ENCODE data around the gene DCP1A. TPM values are rescaled to one million over a fixed set of nuclear protein-coding genes. Genes with fewer than 3 reads are reported as not detected.

DCP1A gene
- total and polyA plus RNA-seq, 4 donors: 3.5 to 11.3 (median 8.2) TPM

DNA sequence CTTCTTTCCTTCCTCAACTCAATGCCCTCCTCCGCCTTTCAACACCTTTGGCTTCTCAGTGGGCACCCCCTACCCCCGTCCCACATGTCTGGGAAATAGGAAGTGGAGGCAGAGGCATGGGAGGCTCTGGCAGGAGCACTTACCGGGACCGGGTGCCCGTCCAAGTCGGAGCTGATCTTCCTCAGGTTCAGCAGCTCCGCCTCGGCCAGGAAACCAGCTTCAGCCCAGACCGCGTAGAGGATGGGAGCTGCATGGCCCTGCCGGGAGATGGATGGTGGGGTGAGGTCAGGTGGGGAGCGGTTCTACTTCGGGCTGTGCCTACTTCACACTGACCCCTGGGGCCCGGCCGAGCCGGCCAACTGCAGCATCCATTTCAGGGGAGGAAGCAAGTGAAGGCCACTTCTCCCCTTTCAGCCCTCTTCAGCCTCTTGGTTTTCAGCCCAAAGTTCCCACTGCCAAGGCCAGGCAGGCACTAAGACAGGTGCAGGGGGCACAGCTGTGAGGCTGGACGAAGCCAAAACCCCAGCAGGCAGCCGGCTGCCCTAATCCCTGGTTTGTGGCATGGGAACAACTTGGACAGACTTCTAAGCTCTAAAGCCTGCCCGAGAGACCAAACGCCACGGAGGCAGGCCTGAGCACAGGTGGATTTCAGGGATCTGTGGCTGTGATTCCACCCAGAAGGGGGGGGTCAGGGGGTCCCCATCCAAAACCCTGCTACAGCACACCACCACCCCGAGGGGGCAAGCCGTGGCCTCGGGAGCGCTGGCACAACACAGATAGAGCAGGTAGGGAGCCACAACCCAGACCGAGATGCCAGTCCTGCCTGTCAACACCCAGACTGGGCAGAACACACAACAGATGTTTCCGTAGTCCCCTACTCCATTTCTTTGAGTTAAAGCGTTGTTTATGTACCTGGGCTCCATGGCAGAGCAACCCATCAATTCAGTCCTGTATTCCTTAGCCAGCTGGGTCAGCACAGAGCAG lies 106.1 kb downstream of the DCP1A start:
- Histone ChIP-seq H3K27me3 (ENCODE audit: control insufficient read depth in 4 of 4, insufficient read depth in 4 of 4, low read length in 3 of 4) (no peaks in the 10 kb centered on the region), H3K9me3 (ENCODE audit: control insufficient read depth in 4 of 4, low read length in 3 of 4) (no peaks in the 10 kb centered on the region), H3K4me1 (ENCODE audit: control insufficient read depth in 4 of 4, insufficient read depth in 4 of 4, low read length in 3 of 4) (peaks cover 15 to 17% (median 16%) of the 10 kb centered on the region in 4 donors), H3K36me3 (ENCODE audit: control insufficient read depth in 4 of 4, insufficient read depth in 3 of 4, low read depth in 1 of 4, low read length in 3 of 4) (peaks cover 0 to 12% (median 1%) of the 10 kb centered on the region in 4 donors), H3K4me3 (ENCODE audit: low read depth in 1 of 3, low read length in 3 of 3) (no peak overlapping the region), H3K9ac (ENCODE audit: low read depth in 1 of 2, low read length in 2 of 2) (no peak overlapping the region), H3K27ac (ENCODE audit: low read depth in 1 of 2, low read length in 2 of 2) (no peak overlapping the region)
- WGBS: 92% methylated on average over 28 of the region's 28 CpGs
- TF ChIP-seq JUND (IDR thresholded peaks at IDR 0.05): no peak
- no peak for TF ChIP-seq NR2F2 (IDR thresholded peaks at IDR 0.05)
- TF ChIP-seq, protein P1, sequence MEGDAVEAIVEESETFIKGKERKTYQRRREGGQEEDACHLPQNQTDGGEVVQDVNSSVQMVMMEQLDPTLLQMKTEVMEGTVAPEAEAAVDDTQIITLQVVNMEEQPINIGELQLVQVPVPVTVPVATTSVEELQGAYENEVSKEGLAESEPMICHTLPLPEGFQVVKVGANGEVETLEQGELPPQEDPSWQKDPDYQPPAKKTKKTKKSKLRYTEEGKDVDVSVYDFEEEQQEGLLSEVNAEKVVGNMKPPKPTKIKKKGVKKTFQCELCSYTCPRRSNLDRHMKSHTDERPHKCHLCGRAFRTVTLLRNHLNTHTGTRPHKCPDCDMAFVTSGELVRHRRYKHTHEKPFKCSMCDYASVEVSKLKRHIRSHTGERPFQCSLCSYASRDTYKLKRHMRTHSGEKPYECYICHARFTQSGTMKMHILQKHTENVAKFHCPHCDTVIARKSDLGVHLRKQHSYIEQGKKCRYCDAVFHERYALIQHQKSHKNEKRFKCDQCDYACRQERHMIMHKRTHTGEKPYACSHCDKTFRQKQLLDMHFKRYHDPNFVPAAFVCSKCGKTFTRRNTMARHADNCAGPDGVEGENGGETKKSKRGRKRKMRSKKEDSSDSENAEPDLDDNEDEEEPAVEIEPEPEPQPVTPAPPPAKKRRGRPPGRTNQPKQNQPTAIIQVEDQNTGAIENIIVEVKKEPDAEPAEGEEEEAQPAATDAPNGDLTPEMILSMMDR (IDR thresholded peaks at IDR 0.05; ENCODE audit: low read depth, low read length, missing input control): no peak
- TF ChIP-seq ZBTB33 (IDR thresholded peaks at IDR 0.05): no peak
- no peak for TF ChIP-seq FOXA1 (IDR thresholded peaks at IDR 0.05)
- TF ChIP-seq TAF1 (conservative IDR thresholded peaks at IDR 0.05): no peak
- TF ChIP-seq, protein P2, sequence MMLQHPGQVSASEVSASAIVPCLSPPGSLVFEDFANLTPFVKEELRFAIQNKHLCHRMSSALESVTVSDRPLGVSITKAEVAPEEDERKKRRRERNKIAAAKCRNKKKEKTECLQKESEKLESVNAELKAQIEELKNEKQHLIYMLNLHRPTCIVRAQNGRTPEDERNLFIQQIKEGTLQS (IDR thresholded peaks at IDR 0.05): no peak
- TF ChIP-seq GABPA (IDR thresholded peaks at IDR 0.05 in 1 of 2, conservative IDR thresholded peaks at IDR 0.05 in 1 of 2): no peak
- no peak for TF ChIP-seq FOXA2 (IDR thresholded peaks at IDR 0.05)
- TF ChIP-seq RAD21 (IDR thresholded peaks at IDR 0.05): no peak
- TF ChIP-seq RXRA (IDR thresholded peaks at IDR 0.05): no peak
- no peak for DNase-seq (ENCODE audit: low spot score)

GRCh38 chr3:53239800-53240199 lies 107.5 kb downstream of the DCP1A start:
- H3K9ac ChIP-seq (ENCODE audit: low read depth in 1 of 2, low read length in 2 of 2): no peak overlapping the region
- DNase-seq (ENCODE audit: low spot score): no peak
- peaks cover 0 to 12% (median 2%) of the 10 kb centered on the region in 4 donors for H3K36me3 ChIP-seq (ENCODE audit: control insufficient read depth in 4 of 4, insufficient read depth in 3 of 4, low read depth in 1 of 4, low read length in 3 of 4)
- 84% methylated on average over 5 of the region's 5 CpGs for WGBS
- no peak overlapping the region for H3K4me3 ChIP-seq (ENCODE audit: low read depth in 1 of 3, low read length in 3 of 3)
- H3K27me3 ChIP-seq (ENCODE audit: control insufficient read depth in 4 of 4, insufficient read depth in 4 of 4, low read length in 3 of 4): no peaks in the 10 kb centered on the region
- H3K9me3 ChIP-seq (ENCODE audit: control insufficient read depth in 4 of 4, low read length in 3 of 4): no peaks in the 10 kb centered on the region
- H3K4me1 ChIP-seq (ENCODE audit: control insufficient read depth in 4 of 4, insufficient read depth in 4 of 4, low read length in 3 of 4): peaks cover 20 to 24% (median 22%) of the 10 kb centered on the region in 4 donors
- no peak overlapping the region for H3K27ac ChIP-seq (ENCODE audit: low read depth in 1 of 2, low read length in 2 of 2)
- TF ChIP-seq, protein P1 (IDR thresholded peaks at IDR 0.05; ENCODE audit: low read depth, low read length, missing input control): no peak
- TF ChIP-seq REST (IDR thresholded peaks at IDR 0.05) (no peak), EGR1 (IDR thresholded peaks at IDR 0.05; ENCODE audit: low read depth in 2 of 2) (no peak), SP1 (IDR thresholded peaks at IDR 0.05) (no peak), NR2F2 (IDR thresholded peaks at IDR 0.05) (no peak), FOXA2 (IDR thresholded peaks at IDR 0.05) (no peak), RAD21 (IDR thresholded peaks at IDR 0.05) (no peak)
- TF ChIP-seq, protein P2 (IDR thresholded peaks at IDR 0.05): no peak
- TF ChIP-seq, protein P3, sequence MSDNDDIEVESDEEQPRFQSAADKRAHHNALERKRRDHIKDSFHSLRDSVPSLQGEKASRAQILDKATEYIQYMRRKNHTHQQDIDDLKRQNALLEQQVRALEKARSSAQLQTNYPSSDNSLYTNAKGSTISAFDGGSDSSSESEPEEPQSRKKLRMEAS (IDR thresholded peaks at IDR 0.05): no peak

Measured in liver (tissue), 9 donors.